Measurements from ENCODE around the gene MRPL14. TPM values are rescaled to one million over a fixed set of nuclear protein-coding genes. Genes with fewer than 3 reads are reported as not detected.

MRPL14 gene
- total RNA-seq, 2 experiments from 2014 or later, result 44.1 to 51.6 TPM

DNA sequence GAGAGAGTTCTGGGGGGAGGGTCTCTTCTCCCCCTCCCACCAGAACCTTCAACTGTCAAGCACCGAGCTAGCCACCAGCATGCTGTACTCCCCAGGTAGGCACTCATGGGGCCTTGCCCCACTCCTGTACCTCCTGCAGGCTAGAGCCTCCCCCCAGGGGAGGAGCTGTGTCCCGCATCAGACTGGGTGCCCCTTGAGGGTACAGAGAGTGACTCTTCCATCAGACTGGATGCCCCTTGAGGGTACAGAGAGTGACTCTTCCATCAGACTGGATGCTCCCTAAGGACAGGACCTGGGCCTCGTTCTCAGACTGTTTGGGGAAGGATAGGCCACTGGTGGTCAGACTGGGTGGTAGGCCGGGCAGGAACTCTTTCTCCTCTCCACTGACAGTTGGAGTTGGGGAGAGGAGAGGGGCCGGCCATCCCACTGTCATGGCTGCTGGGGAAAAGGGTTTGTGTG is 31.5 kb upstream of the MRPL14 start, which contains the start of gene CAPN11:
Gene CAPN11, plus strand, starts transcription at position 51 of the 459 bp plus-strand sequence. Its CDS starts 29 bp downstream, at position 80.
- Mint-ChIP-seq H3K4me1 (peaks cover 5% of the 10 kb centered on the region), H3K36me3 (no peaks in the 10 kb centered on the region), H3K9me3 (no peaks in the 10 kb centered on the region), H3K27ac (no peak within 1 kb of the TSS), H3K27me3 (peaks cover 14% of the 10 kb centered on the region), H3K4me3 (no peak within 1 kb of the TSS)
- ATAC-seq (ENCODE audit: low read depth) (no peak), DNase-seq (no peak)
- POLR2A ChIA-PET, result no interaction called here

DNA sequence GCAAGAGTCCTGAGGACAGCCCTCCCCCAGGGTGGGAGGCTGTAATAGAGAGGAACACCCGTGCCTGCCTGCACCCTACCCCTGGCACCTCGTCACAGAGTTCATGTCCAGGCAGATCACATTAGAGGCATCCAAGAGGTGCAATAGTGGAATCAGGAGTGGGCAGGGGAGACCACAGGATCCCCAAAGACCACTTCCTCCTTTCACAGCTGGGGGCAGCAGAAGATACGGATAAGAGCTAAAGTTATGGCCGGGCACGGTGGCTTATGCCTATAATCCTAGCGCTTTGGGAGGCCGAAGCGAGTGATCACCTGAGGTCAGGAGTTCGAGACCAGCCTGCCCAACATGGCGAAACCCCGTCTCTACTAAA is 29.9 kb upstream of the MRPL14 start:
- no peaks in the 10 kb centered on the region for H3K36me3 Mint-ChIP-seq
- no peak overlapping the region for H3K27ac Mint-ChIP-seq
- no peaks in the 10 kb centered on the region for H3K9me3 Mint-ChIP-seq
- H3K4me3 Mint-ChIP-seq, result no peak overlapping the region
- H3K27me3 Mint-ChIP-seq, result peaks cover 6% of the 10 kb centered on the region
- H3K4me1 Mint-ChIP-seq, result peaks cover 5% of the 10 kb centered on the region
- POLR2A ChIA-PET, result no interaction called here
- DNase-seq (no peak), ATAC-seq (ENCODE audit: low read depth) (no peak)

DNA sequence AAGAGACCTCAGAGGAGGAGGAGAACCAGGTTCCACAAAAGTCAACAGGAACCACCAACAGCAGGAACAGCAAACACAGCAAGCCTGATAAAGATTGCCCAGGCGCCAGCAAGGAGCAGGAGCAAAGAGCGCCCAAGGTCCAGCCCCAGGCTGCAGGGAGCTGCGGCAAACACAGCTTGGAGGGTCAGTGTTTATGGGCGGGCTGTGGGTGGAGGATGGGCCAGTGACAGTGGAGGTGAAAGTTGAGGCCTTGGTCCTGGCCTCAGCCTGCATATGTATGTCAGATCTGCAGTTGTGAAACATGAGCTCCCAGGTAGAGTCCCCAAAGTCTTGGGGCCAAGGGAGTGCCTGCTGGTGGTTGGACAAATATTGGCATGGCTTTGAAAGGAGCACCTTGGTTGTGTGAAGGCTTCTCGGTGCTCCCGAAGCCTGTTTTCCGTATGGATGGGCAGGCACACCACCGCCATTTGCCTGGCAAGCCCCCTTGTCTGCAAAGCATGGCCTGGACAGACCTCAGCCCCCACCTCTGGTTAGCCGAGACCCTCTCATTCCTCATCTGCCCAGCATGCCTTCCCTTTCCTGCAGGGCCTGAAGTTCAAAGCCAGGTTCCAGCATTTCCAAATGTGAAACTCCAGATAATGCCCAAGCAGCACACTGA is 29.4 kb upstream of the MRPL14 start:
- Mint-ChIP-seq H3K4me1 (peaks cover 5% of the 10 kb centered on the region), H3K4me3 (no peak overlapping the region), H3K9me3 (no peaks in the 10 kb centered on the region), H3K27ac (no peak overlapping the region), H3K36me3 (no peaks in the 10 kb centered on the region), H3K27me3 (peaks cover 3% of the 10 kb centered on the region)
- ATAC-seq (ENCODE audit: low read depth), result no peak
- POLR2A ChIA-PET, result no interaction called here
- DNase-seq, result no peak

DNA sequence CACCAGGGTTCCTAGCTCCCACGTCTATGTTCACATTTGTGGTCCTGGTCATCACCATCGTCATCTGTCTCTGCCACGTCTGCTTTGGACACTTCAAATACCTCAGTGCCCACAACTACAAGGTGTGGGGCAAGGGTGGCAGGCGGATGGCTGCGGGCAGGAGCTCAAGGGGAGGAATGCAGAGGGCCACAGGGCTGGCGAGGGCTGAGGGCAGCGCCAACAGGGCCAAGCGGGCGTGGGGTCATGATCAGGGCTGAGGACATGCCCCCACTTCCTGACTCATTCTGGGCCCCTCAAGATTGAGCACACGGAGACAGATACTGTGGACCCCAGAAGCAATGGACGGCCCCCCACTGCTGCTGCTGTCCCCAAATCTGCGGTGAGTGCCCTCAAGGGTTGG is 26.8 kb upstream of the MRPL14 start:
- ATAC-seq (ENCODE audit: low read depth), result no peak
- Mint-ChIP-seq H3K27ac (no peak overlapping the region), H3K36me3 (peaks cover 2% of the 10 kb centered on the region), H3K9me3 (no peaks in the 10 kb centered on the region), H3K4me1 (peaks cover 5% of the 10 kb centered on the region), H3K4me3 (no peak overlapping the region), H3K27me3 (no peaks in the 10 kb centered on the region)
- DNase-seq, result no peak
- POLR2A ChIA-PET, result interaction anchor here (1.4 kb wide), 1 partner anchor 93 kb away, joined by 3 read pairs; the partner anchor contains the start of gene HSP90AB1

DNA sequence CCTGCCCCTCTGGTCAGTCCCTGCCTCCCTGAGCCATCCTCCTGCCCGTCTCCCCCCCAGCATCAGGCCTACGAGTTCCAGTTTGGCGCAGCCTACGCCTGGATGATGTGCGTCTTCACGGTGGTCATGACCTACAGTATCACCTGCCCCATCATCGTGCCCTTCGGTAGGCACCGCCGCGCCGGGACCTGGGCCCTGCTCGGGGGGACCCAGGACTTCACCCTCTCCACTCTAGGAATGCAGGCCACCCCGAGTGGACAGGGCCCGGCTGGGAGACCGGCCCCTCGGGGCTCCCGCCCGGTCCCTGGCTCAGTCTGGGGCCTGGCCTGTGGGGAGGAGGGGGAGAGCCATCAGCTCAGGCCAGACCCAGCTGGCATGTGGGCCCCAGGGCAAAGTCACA is 25.3 kb upstream of the MRPL14 start:
- no peak for DNase-seq
- no peak overlapping the region for H3K4me3 Mint-ChIP-seq
- no peaks in the 10 kb centered on the region for H3K9me3 Mint-ChIP-seq
- H3K27me3 Mint-ChIP-seq, result no peaks in the 10 kb centered on the region
- no peak for ATAC-seq (ENCODE audit: low read depth)
- POLR2A ChIA-PET, result no interaction called here
- H3K4me1 Mint-ChIP-seq, result peaks cover 5% of the 10 kb centered on the region
- peaks cover 6% of the 10 kb centered on the region for H3K36me3 Mint-ChIP-seq
- H3K27ac Mint-ChIP-seq, result no peak overlapping the region

DNA sequence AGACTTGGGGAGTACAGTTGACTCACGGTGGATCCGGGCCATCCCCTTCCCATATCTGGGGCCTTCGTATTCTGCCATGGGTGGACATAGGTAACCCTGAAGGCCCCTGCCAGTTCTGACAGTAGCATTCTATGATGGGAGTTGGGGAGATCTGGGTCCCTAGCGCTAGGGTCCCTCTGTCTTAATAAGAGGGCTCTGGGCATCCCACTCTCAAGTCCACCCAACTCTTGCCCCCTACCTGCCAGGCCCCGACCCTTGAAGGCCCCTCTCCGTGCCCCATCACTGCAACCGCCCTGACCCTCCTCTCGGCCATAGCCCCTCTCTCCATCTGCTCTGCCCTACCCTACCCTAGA is 24.8 kb upstream of the MRPL14 start:
- Mint-ChIP-seq H3K4me3 (no peak overlapping the region), H3K36me3 (peaks cover 6% of the 10 kb centered on the region), H3K27ac (no peak overlapping the region), H3K4me1 (peaks cover 4% of the 10 kb centered on the region), H3K27me3 (no peaks in the 10 kb centered on the region), H3K9me3 (no peaks in the 10 kb centered on the region)
- ATAC-seq (ENCODE audit: low read depth), result peak; percentile 17
- POLR2A ChIA-PET, result no interaction called here
- DNase-seq, result no peak

DNA sequence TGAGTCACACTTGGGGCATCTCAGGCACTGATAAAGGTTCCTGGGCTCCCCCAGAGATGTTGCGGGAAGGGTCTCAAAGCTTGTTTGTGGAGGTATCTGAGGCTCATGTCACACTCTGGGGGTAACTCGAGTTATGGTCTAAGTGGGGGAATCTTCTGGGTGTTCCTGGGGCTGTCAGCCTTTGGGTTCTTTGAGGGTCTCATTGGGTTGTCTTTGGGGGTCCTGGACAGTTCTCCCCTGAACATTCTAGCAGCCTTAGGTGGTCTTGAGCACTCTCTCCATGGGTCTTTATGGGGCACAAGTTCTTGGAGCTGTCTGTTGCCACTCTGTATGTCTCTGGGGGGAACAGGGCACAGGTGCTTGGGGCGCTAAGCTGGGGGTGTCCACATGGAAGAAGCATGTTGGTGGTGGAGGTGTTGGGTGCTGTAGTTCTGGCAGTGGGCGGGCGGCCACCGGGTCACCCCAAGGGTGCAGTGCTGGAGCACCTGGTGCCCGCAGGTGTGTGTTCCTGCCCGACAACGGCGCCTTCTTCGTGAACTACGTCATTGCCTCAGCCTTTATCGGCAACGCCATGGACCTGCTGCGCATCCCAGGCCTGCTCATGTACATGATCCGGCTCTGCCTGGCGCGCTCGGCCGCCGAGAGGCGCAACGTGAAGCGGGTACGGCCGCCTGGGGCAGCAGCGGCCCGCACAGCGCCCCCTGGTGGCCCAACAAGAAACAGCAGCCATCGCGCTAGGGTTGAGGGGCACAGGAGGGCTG is 24.3 kb upstream of the MRPL14 start:
- POLR2A ChIA-PET, result interaction anchor here (0.6 kb wide), 1 partner anchor 12 kb away, joined by 4 read pairs; no protein-coding TSS in a partner anchor
- Mint-ChIP-seq H3K27me3 (no peaks in the 10 kb centered on the region), H3K4me3 (no peak overlapping the region), H3K27ac (no peak overlapping the region), H3K36me3 (peaks cover 6% of the 10 kb centered on the region), H3K9me3 (no peaks in the 10 kb centered on the region), H3K4me1 (peaks cover 3% of the 10 kb centered on the region)
- peak; percentile 84 for ATAC-seq (ENCODE audit: low read depth)
- DNase-seq, result peak; percentile 88

DNA sequence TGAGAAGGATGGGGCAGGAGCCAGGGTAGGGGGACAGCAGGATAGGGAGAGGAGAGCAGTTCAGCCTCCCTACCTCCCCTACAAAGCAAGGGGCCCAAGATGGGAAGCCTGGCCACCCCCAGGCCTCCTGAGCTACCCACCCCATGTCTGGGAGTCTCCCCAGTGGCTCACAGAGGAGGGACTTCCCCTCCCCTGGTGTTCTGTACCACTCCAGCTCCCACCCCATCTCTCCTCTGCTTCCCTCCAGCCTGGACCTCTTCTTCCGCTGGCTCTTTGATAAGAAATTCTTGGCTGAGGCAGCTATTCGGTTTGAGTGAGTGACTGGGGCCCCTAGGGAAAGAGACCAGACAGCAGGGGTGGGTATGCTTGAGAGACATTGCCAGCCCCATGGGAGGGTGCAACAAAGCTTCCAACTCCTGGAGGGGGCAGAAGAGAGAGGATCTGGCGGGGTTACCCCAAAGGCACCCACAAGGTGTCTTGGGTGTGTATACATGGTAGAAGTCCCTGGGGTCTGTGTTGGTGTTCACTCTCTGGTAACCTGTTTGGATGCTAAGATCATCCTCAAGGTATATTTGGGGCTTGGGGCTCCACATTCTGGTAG is 23.2 kb upstream of the MRPL14 start:
- no peak overlapping the region for H3K27ac Mint-ChIP-seq
- DNase-seq (no peak), ATAC-seq (ENCODE audit: low read depth) (no peak)
- no peaks in the 10 kb centered on the region for H3K27me3 Mint-ChIP-seq
- H3K4me3 Mint-ChIP-seq, result no peak overlapping the region
- H3K4me1 Mint-ChIP-seq, result peaks cover 5% of the 10 kb centered on the region
- no peaks in the 10 kb centered on the region for H3K9me3 Mint-ChIP-seq
- H3K36me3 Mint-ChIP-seq, result peaks cover 8% of the 10 kb centered on the region
- POLR2A ChIA-PET, result no interaction called here

DNA sequence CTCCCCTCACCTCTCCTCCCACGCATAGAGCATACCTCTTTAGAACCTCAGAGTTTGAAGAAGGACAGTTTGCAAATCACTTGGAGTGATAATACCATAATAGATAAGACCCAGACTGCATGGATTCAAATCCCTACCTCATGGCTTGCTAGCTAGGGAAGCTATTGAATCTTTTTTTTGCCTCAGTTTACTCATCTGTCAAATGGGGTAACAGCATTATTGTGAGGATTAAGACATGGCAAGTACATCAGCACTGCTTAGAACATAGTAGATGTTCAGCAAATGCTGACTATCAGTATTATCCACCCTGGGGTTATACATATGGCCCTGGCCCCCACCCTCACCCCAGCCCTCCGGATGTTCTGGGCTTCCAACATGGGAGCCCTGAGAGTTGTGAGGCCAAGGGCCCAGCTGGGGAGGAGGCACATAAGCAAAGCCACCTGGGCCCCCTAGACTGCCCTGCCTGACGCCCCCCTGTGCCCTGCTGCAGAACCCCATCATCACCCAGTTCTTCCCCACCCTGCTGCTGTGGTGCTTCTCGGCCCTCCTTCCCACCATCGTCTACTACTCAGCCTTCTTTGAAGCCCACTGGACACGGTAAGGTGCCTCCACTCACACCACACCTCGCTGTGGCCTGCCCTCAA is 22.2 kb upstream of the MRPL14 start:
- no peak overlapping the region for H3K4me3 Mint-ChIP-seq
- H3K4me1 Mint-ChIP-seq, result peaks cover 1% of the 10 kb centered on the region
- POLR2A ChIA-PET, result no interaction called here
- H3K36me3 Mint-ChIP-seq, result peaks cover 8% of the 10 kb centered on the region
- ATAC-seq (ENCODE audit: low read depth) (no peak), DNase-seq (no peak)
- no peaks in the 10 kb centered on the region for H3K27me3 Mint-ChIP-seq
- H3K27ac Mint-ChIP-seq, result no peak overlapping the region
- no peaks in the 10 kb centered on the region for H3K9me3 Mint-ChIP-seq

DNA sequence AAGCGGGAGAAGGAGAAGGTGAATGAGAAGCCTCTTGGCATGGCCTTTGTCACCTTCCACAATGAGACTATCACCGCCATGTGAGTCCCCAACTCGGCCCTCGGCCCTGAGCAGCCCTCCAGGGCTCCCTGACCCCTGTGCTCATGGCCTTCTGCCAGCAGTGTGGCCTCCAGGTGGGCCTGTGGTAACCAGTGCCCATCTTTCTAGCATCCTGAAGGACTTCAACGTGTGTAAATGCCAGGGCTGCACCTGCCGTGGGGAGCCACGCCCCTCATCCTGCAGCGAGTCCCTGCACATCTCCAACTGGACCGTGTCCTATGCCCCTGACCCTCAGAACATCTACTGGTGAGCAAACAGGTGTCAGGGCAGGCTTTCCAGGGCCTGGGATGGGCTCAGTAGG is 21.1 kb upstream of the MRPL14 start:
- DNase-seq, result no peak

DNA sequence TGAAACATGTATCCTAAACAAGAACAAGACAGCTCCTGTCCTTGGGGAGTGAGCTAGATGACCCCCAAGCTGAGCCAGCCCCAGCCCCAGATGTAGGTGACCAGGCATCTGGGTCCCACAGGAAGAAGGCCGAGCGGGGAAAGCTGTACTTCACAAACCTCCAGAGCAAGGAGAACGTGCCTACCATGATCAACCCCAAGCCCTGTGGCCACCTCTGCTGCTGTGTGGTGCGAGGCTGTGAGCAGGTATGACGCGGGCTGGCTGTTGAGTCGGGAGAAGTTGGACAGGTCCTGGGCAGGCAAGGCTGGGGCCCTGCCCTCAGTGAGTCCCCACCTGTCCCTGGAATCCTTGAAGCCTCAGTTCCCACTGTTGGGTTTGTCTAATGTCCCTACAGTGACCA is 20.0 kb upstream of the MRPL14 start:
- no peak overlapping the region for H3K27ac Mint-ChIP-seq
- no peaks in the 10 kb centered on the region for H3K27me3 Mint-ChIP-seq
- no peak for ATAC-seq (ENCODE audit: low read depth)
- POLR2A ChIA-PET, result no interaction called here
- peaks cover 4% of the 10 kb centered on the region for H3K4me1 Mint-ChIP-seq
- peaks cover 8% of the 10 kb centered on the region for H3K36me3 Mint-ChIP-seq
- no peaks in the 10 kb centered on the region for H3K9me3 Mint-ChIP-seq
- DNase-seq, result no peak
- H3K4me3 Mint-ChIP-seq, result no peak overlapping the region

More for the DNA sequence above, 21.1 kb upstream of the MRPL14 start:
- ATAC-seq (ENCODE audit: low read depth), result no peak
- Mint-ChIP-seq H3K9me3 (no peaks in the 10 kb centered on the region), H3K4me3 (no peak overlapping the region), H3K27me3 (no peaks in the 10 kb centered on the region), H3K4me1 (peaks cover 4% of the 10 kb centered on the region), H3K27ac (no peak overlapping the region), H3K36me3 (peaks cover 8% of the 10 kb centered on the region)
- POLR2A ChIA-PET, result no interaction called here

DNA sequence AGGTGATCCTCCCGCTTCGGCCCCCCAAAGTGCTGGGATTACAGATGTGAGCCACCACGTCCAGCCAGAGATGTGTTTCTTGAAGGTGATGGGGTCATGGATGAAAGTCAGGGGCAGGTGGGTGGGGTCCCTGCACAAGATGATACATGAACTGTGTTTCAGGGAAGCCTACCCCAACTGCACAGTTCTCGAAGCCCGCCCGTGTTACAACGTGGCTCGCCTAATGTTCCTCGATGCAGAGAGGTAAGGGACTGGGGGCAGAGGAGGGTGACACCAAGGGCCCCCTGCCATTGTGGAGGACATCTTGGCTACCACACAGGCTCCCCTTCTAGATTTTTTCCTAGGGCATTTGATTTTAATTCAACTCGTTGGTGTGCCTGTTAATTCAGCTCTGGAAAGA is 19.4 kb upstream of the MRPL14 start:
- Mint-ChIP-seq H3K27ac (no peak overlapping the region), H3K9me3 (no peaks in the 10 kb centered on the region), H3K4me1 (peaks cover 4% of the 10 kb centered on the region), H3K4me3 (no peak overlapping the region), H3K27me3 (no peaks in the 10 kb centered on the region), H3K36me3 (peaks cover 8% of the 10 kb centered on the region)
- DNase-seq (no peak), ATAC-seq (ENCODE audit: low read depth) (no peak)
- POLR2A ChIA-PET, result no interaction called here

DNA sequence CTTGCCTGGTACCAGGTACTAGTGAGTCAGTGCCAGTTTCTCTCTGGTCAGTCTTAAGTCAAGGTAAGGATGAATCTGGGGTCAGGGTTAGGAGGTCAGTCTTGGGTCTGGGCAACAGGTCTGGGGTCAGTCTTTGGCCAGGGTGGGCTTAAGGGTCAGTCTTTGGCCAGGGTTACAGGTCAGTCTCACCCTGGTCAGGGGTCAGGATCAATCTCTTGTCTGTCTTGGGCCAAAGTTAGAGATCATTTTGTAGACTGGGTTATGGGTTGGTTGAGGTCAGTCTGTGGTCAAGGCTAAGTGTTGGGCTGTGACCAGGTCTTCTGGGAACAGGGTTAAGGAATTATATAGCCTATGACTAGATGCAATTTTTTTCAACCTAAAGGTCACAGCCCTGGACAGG is 18.6 kb upstream of the MRPL14 start:
- Mint-ChIP-seq H3K4me3 (no peak overlapping the region), H3K36me3 (peaks cover 10% of the 10 kb centered on the region), H3K27ac (no peak overlapping the region), H3K4me1 (peaks cover 4% of the 10 kb centered on the region), H3K27me3 (no peaks in the 10 kb centered on the region), H3K9me3 (no peaks in the 10 kb centered on the region)
- DNase-seq (no peak), ATAC-seq (ENCODE audit: low read depth) (no peak)
- POLR2A ChIA-PET, result no interaction called here

Data from activated naive CD8-positive, alpha-beta T cell treated with anti-CD3 and anti-CD28 coated beads, Interleukin-2, amount 10 ng/mL, durations not matched to agents 7 days and 5 days (primary cell).